Ishikawa (cell line): ENCODE measurements around the gene PIGZ.

Experiments used
- EP300 ChIP-seq: IDR thresholded peaks from 2 replicates; pipeline ENCODE4 v1.6.1; 2012; ENCODE audit warnings: borderline replicate concordance
- FOXM1 ChIP-seq: IDR thresholded peaks from 2 replicates; pipeline ENCODE4 v1.6.1; 2012; ENCODE audit warnings: low read depth, borderline replicate concordance
- RAD21 ChIP-seq: IDR thresholded peaks from 2 replicates; pipeline ENCODE4 v1.6.1; 2012; ENCODE audit warnings: low read depth
- TAF1 ChIP-seq: IDR thresholded peaks from 2 replicates; pipeline ENCODE4 v1.6.1; 2012; ENCODE audit warnings: low read depth, mild to moderate bottlenecking
- TCF12 ChIP-seq: IDR thresholded peaks from 2 replicates; pipeline ENCODE4 v1.6.1; 2012; ENCODE audit warnings: low read depth
- TEAD4 ChIP-seq: IDR thresholded peaks from 2 replicates; pipeline ENCODE4 v1.6.1; 2012
- TF ChIP-seq, protein P1 (sequence below): IDR thresholded peaks from 2 replicates; pipeline ENCODE4 v1.6.1; 2012
- TF ChIP-seq, protein P2 (sequence below): IDR thresholded peaks from 2 replicates; pipeline ENCODE4 v1.6.1; 2012; ENCODE audit warnings: low read depth, mild to moderate bottlenecking

DNA sequence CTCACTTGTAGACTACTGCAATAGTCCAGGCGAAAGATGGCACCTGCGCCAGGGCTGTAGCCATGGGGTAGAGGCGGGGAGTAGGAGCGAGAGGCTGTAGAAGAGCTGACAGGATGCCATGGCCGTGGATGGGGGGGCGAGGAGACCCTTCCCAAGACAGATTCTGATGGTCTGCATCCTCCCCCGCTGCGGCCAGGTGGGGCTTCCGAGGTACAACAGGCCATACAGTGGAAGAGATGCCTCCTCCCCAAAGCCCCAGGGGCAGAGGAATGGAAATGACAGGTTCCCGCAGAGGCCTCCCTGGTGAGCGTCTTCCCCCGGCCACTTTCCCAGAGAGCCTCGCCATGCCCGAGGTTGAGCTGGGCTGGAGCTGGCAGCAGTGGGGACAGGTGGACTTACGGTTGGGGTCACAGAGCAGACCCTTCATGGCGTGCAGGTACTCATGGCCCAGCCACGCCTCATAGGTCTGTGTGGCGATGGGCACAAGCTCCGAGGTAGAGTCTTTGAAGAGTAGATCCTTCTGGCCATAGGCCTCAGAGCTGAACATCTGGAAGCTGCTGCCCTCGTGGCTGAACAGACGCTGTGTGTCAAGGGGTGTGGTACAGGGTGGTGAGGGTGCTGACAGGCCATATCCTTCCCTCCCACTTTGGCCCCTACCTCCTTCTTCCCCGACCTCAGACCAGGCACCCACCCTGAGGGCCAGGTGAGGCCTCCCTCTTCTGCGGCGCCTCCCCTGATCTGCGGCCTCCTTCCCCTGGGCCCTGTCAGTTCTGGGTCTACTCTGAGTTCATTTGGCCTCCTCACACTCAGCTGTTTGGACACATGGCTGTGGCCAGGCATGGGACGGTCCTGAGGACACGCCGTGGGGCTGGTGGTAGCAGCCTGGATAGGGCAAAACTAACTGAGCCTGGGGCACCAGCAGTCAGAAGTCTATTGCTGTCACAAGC is 47.4 kb upstream of the PIGZ start:
- TF ChIP-seq TEAD4 = no peak
- TF ChIP-seq, protein P1, sequence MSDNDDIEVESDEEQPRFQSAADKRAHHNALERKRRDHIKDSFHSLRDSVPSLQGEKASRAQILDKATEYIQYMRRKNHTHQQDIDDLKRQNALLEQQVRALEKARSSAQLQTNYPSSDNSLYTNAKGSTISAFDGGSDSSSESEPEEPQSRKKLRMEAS = no peak
- TF ChIP-seq RAD21 = no peak
- TF ChIP-seq TAF1 = no peak
- TF ChIP-seq TCF12 = no peak
- TF ChIP-seq, protein P2, sequence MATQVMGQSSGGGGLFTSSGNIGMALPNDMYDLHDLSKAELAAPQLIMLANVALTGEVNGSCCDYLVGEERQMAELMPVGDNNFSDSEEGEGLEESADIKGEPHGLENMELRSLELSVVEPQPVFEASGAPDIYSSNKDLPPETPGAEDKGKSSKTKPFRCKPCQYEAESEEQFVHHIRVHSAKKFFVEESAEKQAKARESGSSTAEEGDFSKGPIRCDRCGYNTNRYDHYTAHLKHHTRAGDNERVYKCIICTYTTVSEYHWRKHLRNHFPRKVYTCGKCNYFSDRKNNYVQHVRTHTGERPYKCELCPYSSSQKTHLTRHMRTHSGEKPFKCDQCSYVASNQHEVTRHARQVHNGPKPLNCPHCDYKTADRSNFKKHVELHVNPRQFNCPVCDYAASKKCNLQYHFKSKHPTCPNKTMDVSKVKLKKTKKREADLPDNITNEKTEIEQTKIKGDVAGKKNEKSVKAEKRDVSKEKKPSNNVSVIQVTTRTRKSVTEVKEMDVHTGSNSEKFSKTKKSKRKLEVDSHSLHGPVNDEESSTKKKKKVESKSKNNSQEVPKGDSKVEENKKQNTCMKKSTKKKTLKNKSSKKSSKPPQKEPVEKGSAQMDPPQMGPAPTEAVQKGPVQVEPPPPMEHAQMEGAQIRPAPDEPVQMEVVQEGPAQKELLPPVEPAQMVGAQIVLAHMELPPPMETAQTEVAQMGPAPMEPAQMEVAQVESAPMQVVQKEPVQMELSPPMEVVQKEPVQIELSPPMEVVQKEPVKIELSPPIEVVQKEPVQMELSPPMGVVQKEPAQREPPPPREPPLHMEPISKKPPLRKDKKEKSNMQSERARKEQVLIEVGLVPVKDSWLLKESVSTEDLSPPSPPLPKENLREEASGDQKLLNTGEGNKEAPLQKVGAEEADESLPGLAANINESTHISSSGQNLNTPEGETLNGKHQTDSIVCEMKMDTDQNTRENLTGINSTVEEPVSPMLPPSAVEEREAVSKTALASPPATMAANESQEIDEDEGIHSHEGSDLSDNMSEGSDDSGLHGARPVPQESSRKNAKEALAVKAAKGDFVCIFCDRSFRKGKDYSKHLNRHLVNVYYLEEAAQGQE = no peak
- no peak for TF ChIP-seq EP300
- TF ChIP-seq FOXM1 = no peak
